HEK293 (cell line): ENCODE results near the gene HMGN3.

ENCODE experiments used
- SCRT2 ChIP-seq: fragments of 450-650 bp; formaldehyde crosslinking; IDR thresholded peaks from 2 replicates; pipeline ENCODE4 v1.5.1; 2016; ENCODE audit warnings: missing biosample characterization, missing genetic modification characterization
- TCF7L2 ChIP-seq: IDR thresholded peaks from 2 replicates; pipeline ENCODE4 v1.6.1; 2011; ENCODE audit warnings: low read depth, mild to moderate bottlenecking, inconsistent platforms, low read length, moderate library complexity, borderline replicate concordance
- WT1 ChIP-seq: fragments of 450-650 bp; formaldehyde crosslinking; IDR thresholded peaks from 2 replicates; pipeline ENCODE4 v1.5.1; 2016; ENCODE audit warnings: missing biosample characterization, missing genetic modification characterization
- YY1 ChIP-seq: fragments of 450-650 bp; formaldehyde crosslinking; IDR thresholded peaks from 2 replicates; pipeline ENCODE4 v1.5.1; 2018; ENCODE audit warnings: missing biosample characterization, missing genetic modification characterization
- ZNF184 ChIP-seq: fragments of 450-650 bp; IDR thresholded peaks from 2 replicates; pipeline ENCODE4 v1.5.1; 2018; ENCODE audit warnings: missing biosample characterization, mild to moderate bottlenecking, missing genetic modification characterization
- ZNF202 ChIP-seq: fragments of 450-650 bp; formaldehyde crosslinking; IDR thresholded peaks from 2 replicates; pipeline ENCODE4 v1.5.1; 2016; ENCODE audit warnings: missing biosample characterization, missing genetic modification characterization, borderline replicate concordance
- ZNF549 ChIP-seq: fragments of 450-650 bp; IDR thresholded peaks from 2 replicates; pipeline ENCODE4 v1.5.1; 2018; ENCODE audit warnings: missing biosample characterization, missing genetic modification characterization, mild to moderate bottlenecking, inconsistent platforms, moderate library complexity
- ZNF561 ChIP-seq: fragments of 450-650 bp; IDR thresholded peaks from 2 replicates; pipeline ENCODE4 v1.5.1; 2018; ENCODE audit warnings: missing biosample characterization, missing genetic modification characterization, borderline replicate concordance
- ZNF768 ChIP-seq: fragments of 450-650 bp; formaldehyde crosslinking; IDR thresholded peaks from 2 replicates; pipeline ENCODE4 v1.5.1; 2018; ENCODE audit warnings: missing biosample characterization, mild to moderate bottlenecking, missing genetic modification characterization
- TF ChIP-seq, protein P1 (sequence below): fragments of 450-650 bp; formaldehyde crosslinking; IDR thresholded peaks from 2 replicates; pipeline ENCODE4 v1.5.1; 2016; ENCODE audit warnings: missing biosample characterization, missing genetic modification characterization
- TF ChIP-seq, protein P2 (sequence below): fragments of 450-650 bp; formaldehyde crosslinking; IDR thresholded peaks from 2 replicates; pipeline ENCODE4 v1.5.1; 2017; ENCODE audit warnings: missing biosample characterization, missing genetic modification characterization
- TF ChIP-seq, protein P3 (sequence below): fragments of 450-650 bp; formaldehyde crosslinking; IDR thresholded peaks from 2 replicates; pipeline ENCODE4 v1.5.1; 2016; ENCODE audit warnings: missing biosample characterization, missing genetic modification characterization
- TF ChIP-seq, protein P4 (sequence below): fragments of 450-650 bp; formaldehyde crosslinking; IDR thresholded peaks from 2 replicates; pipeline ENCODE4 v1.5.1; 2016; ENCODE audit warnings: missing biosample characterization, missing genetic modification characterization

DNA sequence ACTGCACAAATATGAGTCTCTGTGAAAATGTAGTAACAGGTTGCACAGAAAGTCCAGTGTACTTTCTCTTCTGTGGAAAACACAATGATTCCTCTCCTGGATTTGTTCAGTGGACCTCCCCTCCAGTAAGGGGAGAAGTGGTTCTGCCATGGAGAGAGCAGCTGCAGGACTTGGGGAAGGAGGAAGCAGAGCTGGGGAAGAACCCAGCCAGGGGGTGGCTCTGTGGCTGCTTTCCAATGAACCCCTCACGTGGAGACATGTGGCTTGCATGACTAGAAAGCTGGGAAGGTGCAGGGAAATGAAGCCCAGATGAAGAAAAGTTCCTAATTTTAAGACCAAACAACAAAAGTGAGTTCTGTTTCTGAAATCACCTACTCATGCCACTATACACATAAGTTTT, 31.9 kb downstream of the HMGN3 start:
- TF ChIP-seq, protein P1, sequence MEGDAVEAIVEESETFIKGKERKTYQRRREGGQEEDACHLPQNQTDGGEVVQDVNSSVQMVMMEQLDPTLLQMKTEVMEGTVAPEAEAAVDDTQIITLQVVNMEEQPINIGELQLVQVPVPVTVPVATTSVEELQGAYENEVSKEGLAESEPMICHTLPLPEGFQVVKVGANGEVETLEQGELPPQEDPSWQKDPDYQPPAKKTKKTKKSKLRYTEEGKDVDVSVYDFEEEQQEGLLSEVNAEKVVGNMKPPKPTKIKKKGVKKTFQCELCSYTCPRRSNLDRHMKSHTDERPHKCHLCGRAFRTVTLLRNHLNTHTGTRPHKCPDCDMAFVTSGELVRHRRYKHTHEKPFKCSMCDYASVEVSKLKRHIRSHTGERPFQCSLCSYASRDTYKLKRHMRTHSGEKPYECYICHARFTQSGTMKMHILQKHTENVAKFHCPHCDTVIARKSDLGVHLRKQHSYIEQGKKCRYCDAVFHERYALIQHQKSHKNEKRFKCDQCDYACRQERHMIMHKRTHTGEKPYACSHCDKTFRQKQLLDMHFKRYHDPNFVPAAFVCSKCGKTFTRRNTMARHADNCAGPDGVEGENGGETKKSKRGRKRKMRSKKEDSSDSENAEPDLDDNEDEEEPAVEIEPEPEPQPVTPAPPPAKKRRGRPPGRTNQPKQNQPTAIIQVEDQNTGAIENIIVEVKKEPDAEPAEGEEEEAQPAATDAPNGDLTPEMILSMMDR (tag by site-specific recombination): no peak
- TF ChIP-seq SCRT2 (tag by site-specific recombination) (no peak), ZNF184 (tag by site-specific recombination) (no peak), WT1 (tag by site-specific recombination) (no peak), ZNF202 (no peak), ZNF561 (no peak), YY1 (tag by site-specific recombination) (no peak), ZNF768 (no peak), ZNF549 (no peak), TCF7L2 (no peak)
- TF ChIP-seq, protein P2, sequence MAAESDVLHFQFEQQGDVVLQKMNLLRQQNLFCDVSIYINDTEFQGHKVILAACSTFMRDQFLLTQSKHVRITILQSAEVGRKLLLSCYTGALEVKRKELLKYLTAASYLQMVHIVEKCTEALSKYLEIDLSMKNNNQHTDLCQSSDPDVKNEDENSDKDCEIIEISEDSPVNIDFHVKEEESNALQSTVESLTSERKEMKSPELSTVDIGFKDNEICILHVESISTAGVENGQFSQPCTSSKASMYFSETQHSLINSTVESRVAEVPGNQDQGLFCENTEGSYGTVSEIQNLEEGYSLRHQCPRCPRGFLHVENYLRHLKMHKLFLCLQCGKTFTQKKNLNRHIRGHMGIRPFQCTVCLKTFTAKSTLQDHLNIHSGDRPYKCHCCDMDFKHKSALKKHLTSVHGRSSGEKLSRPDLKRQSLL (tag by site-specific recombination): no peak
- TF ChIP-seq, protein P3, sequence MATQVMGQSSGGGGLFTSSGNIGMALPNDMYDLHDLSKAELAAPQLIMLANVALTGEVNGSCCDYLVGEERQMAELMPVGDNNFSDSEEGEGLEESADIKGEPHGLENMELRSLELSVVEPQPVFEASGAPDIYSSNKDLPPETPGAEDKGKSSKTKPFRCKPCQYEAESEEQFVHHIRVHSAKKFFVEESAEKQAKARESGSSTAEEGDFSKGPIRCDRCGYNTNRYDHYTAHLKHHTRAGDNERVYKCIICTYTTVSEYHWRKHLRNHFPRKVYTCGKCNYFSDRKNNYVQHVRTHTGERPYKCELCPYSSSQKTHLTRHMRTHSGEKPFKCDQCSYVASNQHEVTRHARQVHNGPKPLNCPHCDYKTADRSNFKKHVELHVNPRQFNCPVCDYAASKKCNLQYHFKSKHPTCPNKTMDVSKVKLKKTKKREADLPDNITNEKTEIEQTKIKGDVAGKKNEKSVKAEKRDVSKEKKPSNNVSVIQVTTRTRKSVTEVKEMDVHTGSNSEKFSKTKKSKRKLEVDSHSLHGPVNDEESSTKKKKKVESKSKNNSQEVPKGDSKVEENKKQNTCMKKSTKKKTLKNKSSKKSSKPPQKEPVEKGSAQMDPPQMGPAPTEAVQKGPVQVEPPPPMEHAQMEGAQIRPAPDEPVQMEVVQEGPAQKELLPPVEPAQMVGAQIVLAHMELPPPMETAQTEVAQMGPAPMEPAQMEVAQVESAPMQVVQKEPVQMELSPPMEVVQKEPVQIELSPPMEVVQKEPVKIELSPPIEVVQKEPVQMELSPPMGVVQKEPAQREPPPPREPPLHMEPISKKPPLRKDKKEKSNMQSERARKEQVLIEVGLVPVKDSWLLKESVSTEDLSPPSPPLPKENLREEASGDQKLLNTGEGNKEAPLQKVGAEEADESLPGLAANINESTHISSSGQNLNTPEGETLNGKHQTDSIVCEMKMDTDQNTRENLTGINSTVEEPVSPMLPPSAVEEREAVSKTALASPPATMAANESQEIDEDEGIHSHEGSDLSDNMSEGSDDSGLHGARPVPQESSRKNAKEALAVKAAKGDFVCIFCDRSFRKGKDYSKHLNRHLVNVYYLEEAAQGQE (tag by site-specific recombination): no peak
- TF ChIP-seq, protein P4, sequence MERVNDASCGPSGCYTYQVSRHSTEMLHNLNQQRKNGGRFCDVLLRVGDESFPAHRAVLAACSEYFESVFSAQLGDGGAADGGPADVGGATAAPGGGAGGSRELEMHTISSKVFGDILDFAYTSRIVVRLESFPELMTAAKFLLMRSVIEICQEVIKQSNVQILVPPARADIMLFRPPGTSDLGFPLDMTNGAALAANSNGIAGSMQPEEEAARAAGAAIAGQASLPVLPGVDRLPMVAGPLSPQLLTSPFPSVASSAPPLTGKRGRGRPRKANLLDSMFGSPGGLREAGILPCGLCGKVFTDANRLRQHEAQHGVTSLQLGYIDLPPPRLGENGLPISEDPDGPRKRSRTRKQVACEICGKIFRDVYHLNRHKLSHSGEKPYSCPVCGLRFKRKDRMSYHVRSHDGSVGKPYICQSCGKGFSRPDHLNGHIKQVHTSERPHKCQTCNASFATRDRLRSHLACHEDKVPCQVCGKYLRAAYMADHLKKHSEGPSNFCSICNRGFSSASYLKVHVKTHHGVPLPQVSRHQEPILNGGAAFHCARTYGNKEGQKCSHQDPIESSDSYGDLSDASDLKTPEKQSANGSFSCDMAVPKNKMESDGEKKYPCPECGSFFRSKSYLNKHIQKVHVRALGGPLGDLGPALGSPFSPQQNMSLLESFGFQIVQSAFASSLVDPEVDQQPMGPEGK (tag by site-specific recombination): no peak
